H1 (cell line): ENCODE measurements around the gene HSPA1L.

Experiments used
- CTCF ChIP-seq, 3 experiments: IDR thresholded peaks; 1 replicate in 2 of 3; 2 replicates in 1 of 3; pipeline versions ENCODE4 v1.5.1 to v1.6.1; 2011; ENCODE audit warnings: low read length in 3 of 3, mild to moderate bottlenecking in 3 of 3, inconsistent platforms in 2 of 3, low read depth in 1 of 3, moderate library complexity in 1 of 3; ENCODE audit not compliant: insufficient read depth in 1 of 3; ENCODE audit errors: control extremely low read depth in 1 of 3
- POLR2A ChIP-seq, 2 experiments: IDR thresholded peaks; 1 replicate in 1 of 2; 2 replicates in 1 of 2; pipeline ENCODE4 v1.6.1; 2011; ENCODE audit warnings: low read depth in 2 of 2, low read length in 2 of 2, mild to moderate bottlenecking in 2 of 2; ENCODE audit errors: control extremely low read depth in 1 of 2
- POLR2AphosphoS5 ChIP-seq: IDR thresholded peaks from 2 replicates; pipeline ENCODE4 v1.6.1; 2011; ENCODE audit warnings: low read depth, low read length
- SAP30 ChIP-seq: fragments of 300-600 bp; sonication (generic); IDR thresholded peaks from 2 replicates; pipeline ENCODE4 v1.7.1; 2012; ENCODE audit warnings: low read length, moderate library complexity, mild to moderate bottlenecking, inconsistent platforms; ENCODE audit not compliant: insufficient read depth, insufficient replicate concordance
- SUZ12 ChIP-seq: fragments of 200-600 bp; sonication (generic); IDR thresholded peaks from 2 replicates; pipeline ENCODE4 v1.6.1; 2012; ENCODE audit warnings: mild to moderate bottlenecking, inconsistent platforms, low read length, moderate library complexity, mixed read lengths
- ZNF274 ChIP-seq: IDR thresholded peaks from 2 replicates; pipeline ENCODE4 v1.7.0; 2012; ENCODE audit warnings: low read length, borderline replicate concordance; ENCODE audit errors: extremely low read depth

- TF ChIP-seq ZNF274: no peak
- no peak; the same call in 1 of the 2 replicates for TF ChIP-seq POLR2AphosphoS5
- TF ChIP-seq SUZ12: no peak
- no peak for TF ChIP-seq CTCF (IDR thresholded peaks at IDR 0.05; ENCODE audit: control extremely low read depth in 1 of 3, insufficient read depth in 1 of 3, low read depth in 1 of 3, low read length in 3 of 3)
- no peak for TF ChIP-seq SAP30
- peak in 1 of 2 experiments; percentile 30; a peak in 1 of 3 replicates for TF ChIP-seq POLR2A (IDR thresholded peaks at IDR 0.05; ENCODE audit: control extremely low read depth in 1 of 2, low read depth in 2 of 2, low read length in 2 of 2)
Measured at GRCh38 chr6:31826793-31827285, 11.8 kb upstream of the HSPA1L start.
